IMR-90 (cell line): ENCODE measurements around the gene DPF3. TPM values are rescaled to one million over a fixed set of nuclear protein-coding genes. Genes with fewer than 3 reads are reported as not detected.

ENCODE experiments used
- ATAC-seq: fragments of 200-7000 bp; cut with Tn5 transposase; 2 replicates; pipeline ENCODE4 v1.9.1; 2020; ENCODE audit warnings: low read depth, mild to moderate bottlenecking, moderate library complexity
- BruUV-seq: library from RNA; stranded (reverse); fragments of 400-500 nt; replicated peaks from 2 replicates; lab custom pipeline; 2021; lab: Mats Ljungman, UMichigan
- CTCF ChIA-PET: fragments of 300-600 bp; formaldehyde crosslinking; extraction: SDS; loops from one replicate; lab custom pipeline; 2021; ENCODE audit warnings: antibody characterized with exemption; lab: Yijun Ruan, JAX
- POLR2A ChIA-PET: fragments of 300-600 bp; sonication (Branson Sonifier 250); formaldehyde crosslinking; loops from one replicate; lab custom pipeline; 2022; ENCODE audit warnings: antibody characterized with exemption; ENCODE audit not compliant: unreplicated experiment; lab: Charles Lee
- DNase-seq: peaks from one replicate; pipeline ENCODE4 v3.0.0; 2013
- H2AFZ ChIP-seq: replicated peaks from 2 replicates; pipeline ENCODE3; 2013; ENCODE audit warnings: low read length, mild to moderate bottlenecking; ENCODE audit not compliant: poor library complexity
- H2AK5ac ChIP-seq: 2 replicates; pipeline ENCODE4 v1.6.1; 2013; ENCODE audit warnings: low read depth, low read length, inconsistent platforms
- H2AK9ac ChIP-seq: replicated peaks from 2 replicates; pipeline ENCODE3; 2013; ENCODE audit warnings: mild to moderate bottlenecking, low read depth, low read length, moderate library complexity; ENCODE audit not compliant: poor library complexity
- H2BK120ac ChIP-seq: 2 replicates; pipeline ENCODE4 v1.6.1; 2013; ENCODE audit warnings: low read depth, low read length, inconsistent platforms
- H2BK15ac ChIP-seq: 3 replicates; pipeline ENCODE4 v1.6.1; 2013; ENCODE audit warnings: low read depth, low read length, inconsistent platforms
- H2BK20ac ChIP-seq: 2 replicates; pipeline ENCODE4 v1.6.1; 2013; ENCODE audit warnings: low read depth, mild to moderate bottlenecking, inconsistent platforms, low read length, moderate library complexity
- H2BK5ac ChIP-seq: 2 replicates; pipeline ENCODE4 v1.6.1; 2013; ENCODE audit warnings: mild to moderate bottlenecking, low read depth, low read length, inconsistent platforms; ENCODE audit not compliant: poor library complexity, severe bottlenecking
- H3K14ac ChIP-seq: replicated peaks from 2 replicates; pipeline ENCODE4 v1.6.1; 2013; ENCODE audit warnings: low read depth, low read length, inconsistent platforms
- H3K18ac ChIP-seq: 2 replicates; pipeline ENCODE4 v1.6.1; 2013; ENCODE audit warnings: low read depth, low read length, control low read depth
- H3K23ac ChIP-seq: 2 replicates; pipeline ENCODE4 v1.6.1; 2013; ENCODE audit warnings: low read depth, low read length, inconsistent platforms
- H3K27ac ChIP-seq: 2 replicates; pipeline ENCODE4 v1.5.1; 2013; ENCODE audit warnings: mild to moderate bottlenecking, control low read depth, low read length; ENCODE audit not compliant: insufficient read depth
- H3K27me3 ChIP-seq: 2 replicates; pipeline ENCODE4 v1.6.1; 2013; ENCODE audit warnings: low read length; ENCODE audit not compliant: control insufficient read depth, insufficient read depth
- H3K36me3 ChIP-seq: 2 replicates; pipeline ENCODE4 v1.6.1; 2013; ENCODE audit warnings: low read length, mixed read lengths; ENCODE audit not compliant: control insufficient read depth, insufficient read depth
- H3K4ac ChIP-seq: 2 replicates; pipeline ENCODE4 v1.6.1; 2013; ENCODE audit warnings: low read depth, low read length, inconsistent platforms
- H3K4me1 ChIP-seq: 2 replicates; pipeline ENCODE4 v1.6.1; 2013; ENCODE audit warnings: low read length, mixed read lengths; ENCODE audit not compliant: control insufficient read depth, insufficient read depth
- H3K4me2 ChIP-seq: 2 replicates; pipeline ENCODE4 v1.6.1; 2013; ENCODE audit warnings: low read depth, mild to moderate bottlenecking, control low read depth, low read length, moderate library complexity
- H3K4me3 ChIP-seq: 2 replicates; pipeline ENCODE4 v1.5.1; 2013; ENCODE audit warnings: low read depth, mild to moderate bottlenecking, control low read depth, low read length, moderate library complexity; ENCODE audit not compliant: insufficient read depth
- H3K56ac ChIP-seq: 2 replicates; pipeline ENCODE4 v1.6.1; 2013; ENCODE audit warnings: low read length, inconsistent platforms; ENCODE audit not compliant: insufficient read depth; ENCODE audit errors: extremely low read depth
- H3K79me1 ChIP-seq, 2 experiments: 2 replicates each; pipeline ENCODE4 v1.6.1; 2013; ENCODE audit warnings: low read length in 2 of 2, inconsistent platforms in 1 of 2, low read depth in 1 of 2
- H3K9ac ChIP-seq: 2 replicates; pipeline ENCODE4 v1.6.1; 2013; ENCODE audit warnings: low read depth, low read length, control low read depth
- H3K9me1 ChIP-seq: 2 replicates; pipeline ENCODE4 v1.6.1; 2013; ENCODE audit warnings: low read length, inconsistent platforms; ENCODE audit not compliant: insufficient read depth
- H3K9me3 ChIP-seq: 2 replicates; pipeline ENCODE4 v1.6.1; 2013; ENCODE audit warnings: low read length; ENCODE audit not compliant: control insufficient read depth, insufficient read depth
- H4K20me1 ChIP-seq: 2 replicates; pipeline ENCODE4 v1.6.1; 2013; ENCODE audit warnings: low read length, inconsistent platforms; ENCODE audit not compliant: insufficient read depth
- H4K5ac ChIP-seq: 2 replicates; pipeline ENCODE4 v1.6.1; 2013; ENCODE audit warnings: mild to moderate bottlenecking, low read depth, low read length, control low read depth
- H4K8ac ChIP-seq, 2 experiments: 2 replicates each; pipeline ENCODE4 v1.6.1; 2013; ENCODE audit warnings: low read depth in 2 of 2, low read length in 2 of 2, control low read depth in 1 of 2, inconsistent platforms in 1 of 2
- H4K91ac ChIP-seq: 2 replicates; pipeline ENCODE4 v1.6.1; 2013; ENCODE audit warnings: low read depth, low read length, inconsistent platforms; ENCODE audit not compliant: insufficient read depth
- BHLHE40 ChIP-seq: fragments of 150-350 bp; IDR thresholded peaks from 2 replicates; pipeline ENCODE4 v1.6.1; 2016; ENCODE audit warnings: mild to moderate bottlenecking, low read depth, low read length
- FOS ChIP-seq: fragments of 150-350 bp; IDR thresholded peaks from 2 replicates; pipeline ENCODE4 v1.6.1; 2016; ENCODE audit warnings: low read depth, low read length
- MAFK ChIP-seq: IDR thresholded peaks from 2 replicates; pipeline ENCODE4 v1.6.1; 2012; ENCODE audit warnings: low read depth, low read length, improper control_type of control experiment
- MXI1 ChIP-seq: IDR thresholded peaks from 2 replicates; pipeline ENCODE4 v1.6.1; 2012; ENCODE audit warnings: low read depth, mild to moderate bottlenecking, low read length, moderate library complexity, borderline replicate concordance
- NFE2L2 ChIP-seq: fragments of 150-350 bp; IDR thresholded peaks from 2 replicates; pipeline ENCODE4 v1.6.1; 2016; ENCODE audit warnings: low read depth, mild to moderate bottlenecking, low read length
- RFX5 ChIP-seq: IDR thresholded peaks from 2 replicates; pipeline ENCODE4 v1.8.0; 2012; ENCODE audit warnings: low read depth, mild to moderate bottlenecking, low read length, moderate library complexity
- WGBS, 2 experiments: methylation state at CpG; one replicate each; pipeline versions ENCODE4 v1.1.5 to v1.1.7; 2013; ENCODE audit warnings: missing lambda C conversion rate in 2 of 2; ENCODE audit not compliant: insufficient read length in 1 of 2; ENCODE audit errors: extremely low coverage in 2 of 2; 5-methylcytosine and 5-hydroxymethylcytosine counted together
- dilution Hi-C: fragments of 300-500 bp; cut with HindIII; formaldehyde crosslinking; loops from one replicate; pipeline ENCODE4 v1.14.3; 2018; ENCODE audit warnings: low sequenced_read_pairs; ENCODE audit not compliant: unreplicated experiment
- in situ Hi-C: fragments of 300-500 bp; cut with MboI; formaldehyde crosslinking; loops from 3 replicates; pipeline ENCODE4 v1.14.3; 2019; ENCODE audit warnings: low sequenced_read_pairs, inconsistent platforms, mixed read lengths
- intact Hi-C: fragments of 100-400 bp; cut with micrococcal nuclease; formaldehyde crosslinking; loops from 2 replicates; pipeline ENCODE4 v1.10.0; 2022
- polyA plus RNA-seq, 3 experiments: library from polyadenylated mRNA; depleted of rRNA; stranded (reverse); fragments of >200 nt; gene quantifications; 2 replicates each; pipeline ENCODE4 v1.2.3, GENCODE V29; 2012; ENCODE audit warnings: low replicate concordance in 1 of 3
- total RNA-seq: library from RNA; depleted of rRNA; stranded (reverse); fragments of >200 nt; gene quantifications from 2 replicates; pipeline ENCODE4 v1.2.3, GENCODE V29; 2012
- TF ChIP-seq, protein P1 (sequence below): fragments of 150-350 bp; IDR thresholded peaks from 2 replicates; pipeline ENCODE4 v1.6.1; 2017; ENCODE audit warnings: mild to moderate bottlenecking, antibody characterized with exemption, low read length, low read depth
- TF ChIP-seq, protein P2 (sequence below): conservative IDR thresholded peaks from 2 replicates; pipeline ENCODE4 v1.5.1; 2012; ENCODE audit warnings: mild to moderate bottlenecking, low read depth, low read length, improper control_type of control experiment

DPF3 gene
- total and polyA plus RNA-seq, 2 of the 4 experiments (the other 2 are of a cell fraction) = 30.5 to 32.8 TPM

DNA sequence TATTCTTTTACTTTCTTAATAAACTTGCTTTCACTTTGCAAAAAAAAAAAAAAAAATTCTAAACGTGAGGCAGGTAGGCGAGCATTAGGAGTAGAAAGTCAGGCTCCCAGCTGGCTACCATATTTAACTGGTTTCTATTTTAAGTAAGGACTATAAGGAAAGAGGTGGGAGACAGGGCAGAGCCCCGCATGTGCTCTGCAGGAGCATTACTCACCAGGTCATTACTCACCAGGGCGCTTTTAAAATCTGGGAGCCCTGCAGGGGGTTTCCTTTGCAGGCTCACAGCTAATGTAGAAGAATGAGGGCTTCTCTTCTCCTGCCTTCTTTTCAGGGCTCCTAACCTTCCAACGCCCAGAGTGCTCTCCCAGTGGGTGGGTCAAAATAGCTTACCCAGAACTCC lies 14.0 kb upstream of the DPF3 start:
- Histone ChIP-seq H3K18ac (no peak overlapping the region), H3K9ac (no peak overlapping the region), H3K4ac (peak overlapping the region; percentile 24), H3K9me1 (peaks cover 11% of the 10 kb centered on the region; the same call in 1 of the 2 replicates), H3K27me3 (no peaks in the 10 kb centered on the region), H2BK120ac (peak overlapping the region; percentile 35; the same call in 1 of the 2 replicates), H2AFZ (peak overlapping the region; percentile 54), H3K4me2 (peak overlapping the region; percentile 3; the same call in 1 of the 2 replicates), H4K20me1 (no peaks in the 10 kb centered on the region), H3K27ac (no peak overlapping the region), H2BK20ac (peak overlapping the region; percentile 54), H3K23ac (no peak overlapping the region; the same call in 1 of the 2 replicates), H2BK15ac (peak overlapping the region; percentile 63; the same call in 1 of the 3 replicates), H2AK9ac (no peak overlapping the region), H3K4me1 (peaks cover 18% of the 10 kb centered on the region), H2AK5ac (peak overlapping the region; percentile 74), H3K56ac (no peak overlapping the region; the same call in 1 of the 2 replicates), H2BK5ac (no peak overlapping the region), H4K5ac (no peak overlapping the region), H3K4me3 (no peak overlapping the region), H3K79me1 (no peaks in the 10 kb centered on the region), H3K36me3 (no peaks in the 10 kb centered on the region), H3K14ac (no peak overlapping the region), H4K91ac (peak overlapping the region; percentile 58), H4K8ac (peak overlapping the region in 1 of 2 experiments; percentile 53; a peak in 2 of 4 replicates), H3K9me3 (no peaks in the 10 kb centered on the region)
- CTCF ChIA-PET = interaction anchor here (2.0 kb wide), 1 partner anchor 41 kb away, joined by 5 read pairs; no protein-coding TSS in a partner anchor
- in situ Hi-C loops (loop anchor here (5.0 kb wide), 1 partner anchor 391 kb away; no protein-coding TSS in a partner anchor), dilution Hi-C loops (no loop called here), intact Hi-C loops (loop anchor here (5.0 kb wide), 1 partner anchor 241 kb away; no protein-coding TSS in a partner anchor)
- no CpG with 5 or more reads among the region's 5 CpGs for WGBS, 2 experiments
- ATAC-seq (peak; percentile 58), DNase-seq (peak; percentile 85)
- POLR2A ChIA-PET = no interaction called here
- TF ChIP-seq MAFK (no peak), BHLHE40 (peak; percentile 75), NFE2L2 (no peak), RFX5 (no peak), FOS (peak; percentile 60; the same call in 1 of the 2 replicates), MXI1 (no peak)
- TF ChIP-seq, protein P1, sequence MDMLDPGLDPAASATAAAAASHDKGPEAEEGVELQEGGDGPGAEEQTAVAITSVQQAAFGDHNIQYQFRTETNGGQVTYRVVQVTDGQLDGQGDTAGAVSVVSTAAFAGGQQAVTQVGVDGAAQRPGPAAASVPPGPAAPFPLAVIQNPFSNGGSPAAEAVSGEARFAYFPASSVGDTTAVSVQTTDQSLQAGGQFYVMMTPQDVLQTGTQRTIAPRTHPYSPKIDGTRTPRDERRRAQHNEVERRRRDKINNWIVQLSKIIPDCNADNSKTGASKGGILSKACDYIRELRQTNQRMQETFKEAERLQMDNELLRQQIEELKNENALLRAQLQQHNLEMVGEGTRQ = no peak
- TF ChIP-seq, protein P2, sequence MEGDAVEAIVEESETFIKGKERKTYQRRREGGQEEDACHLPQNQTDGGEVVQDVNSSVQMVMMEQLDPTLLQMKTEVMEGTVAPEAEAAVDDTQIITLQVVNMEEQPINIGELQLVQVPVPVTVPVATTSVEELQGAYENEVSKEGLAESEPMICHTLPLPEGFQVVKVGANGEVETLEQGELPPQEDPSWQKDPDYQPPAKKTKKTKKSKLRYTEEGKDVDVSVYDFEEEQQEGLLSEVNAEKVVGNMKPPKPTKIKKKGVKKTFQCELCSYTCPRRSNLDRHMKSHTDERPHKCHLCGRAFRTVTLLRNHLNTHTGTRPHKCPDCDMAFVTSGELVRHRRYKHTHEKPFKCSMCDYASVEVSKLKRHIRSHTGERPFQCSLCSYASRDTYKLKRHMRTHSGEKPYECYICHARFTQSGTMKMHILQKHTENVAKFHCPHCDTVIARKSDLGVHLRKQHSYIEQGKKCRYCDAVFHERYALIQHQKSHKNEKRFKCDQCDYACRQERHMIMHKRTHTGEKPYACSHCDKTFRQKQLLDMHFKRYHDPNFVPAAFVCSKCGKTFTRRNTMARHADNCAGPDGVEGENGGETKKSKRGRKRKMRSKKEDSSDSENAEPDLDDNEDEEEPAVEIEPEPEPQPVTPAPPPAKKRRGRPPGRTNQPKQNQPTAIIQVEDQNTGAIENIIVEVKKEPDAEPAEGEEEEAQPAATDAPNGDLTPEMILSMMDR = no peak
- no TSS peak for BruUV-seq
